ENCODE data around the gene NSUN6. TPM values are rescaled to one million over a fixed set of nuclear protein-coding genes. Genes with fewer than 3 reads are reported as not detected.

NSUN6 gene
- polyA plus RNA-seq, 1 donor (not counting 4 experiments of a cell fraction or from before 2014, with no cell fraction given), result 9.8 TPM

GRCh38 chr10:18680754-18681153 is 29.4 kb upstream of the NSUN6 start:
- H3K27me3 ChIP-seq (ENCODE audit: control insufficient read depth, extremely low read depth, insufficient read depth, low read length), result no peaks in the 10 kb centered on the region
- H3K9ac ChIP-seq (ENCODE audit: control insufficient read depth, extremely low read depth, insufficient read depth, low read length), result no peak overlapping the region
- FAIRE-seq, result no peak
- dilution Hi-C loops (cut with MboI; ENCODE audit: extremely low pct_ligation_motif_present, low sequenced_read_pairs), result no loop called here
- H3K9me3 ChIP-seq (ENCODE audit: control insufficient read depth, low read depth, low read length), result no peaks in the 10 kb centered on the region
- peak overlapping the region; percentile 36 for H3K27ac ChIP-seq (ENCODE audit: control insufficient read depth, insufficient read depth, low read length)
- TF ChIP-seq EZH2 (IDR thresholded peaks at IDR 0.05; ENCODE audit: low read length), result no peak
- TF ChIP-seq, protein P1, sequence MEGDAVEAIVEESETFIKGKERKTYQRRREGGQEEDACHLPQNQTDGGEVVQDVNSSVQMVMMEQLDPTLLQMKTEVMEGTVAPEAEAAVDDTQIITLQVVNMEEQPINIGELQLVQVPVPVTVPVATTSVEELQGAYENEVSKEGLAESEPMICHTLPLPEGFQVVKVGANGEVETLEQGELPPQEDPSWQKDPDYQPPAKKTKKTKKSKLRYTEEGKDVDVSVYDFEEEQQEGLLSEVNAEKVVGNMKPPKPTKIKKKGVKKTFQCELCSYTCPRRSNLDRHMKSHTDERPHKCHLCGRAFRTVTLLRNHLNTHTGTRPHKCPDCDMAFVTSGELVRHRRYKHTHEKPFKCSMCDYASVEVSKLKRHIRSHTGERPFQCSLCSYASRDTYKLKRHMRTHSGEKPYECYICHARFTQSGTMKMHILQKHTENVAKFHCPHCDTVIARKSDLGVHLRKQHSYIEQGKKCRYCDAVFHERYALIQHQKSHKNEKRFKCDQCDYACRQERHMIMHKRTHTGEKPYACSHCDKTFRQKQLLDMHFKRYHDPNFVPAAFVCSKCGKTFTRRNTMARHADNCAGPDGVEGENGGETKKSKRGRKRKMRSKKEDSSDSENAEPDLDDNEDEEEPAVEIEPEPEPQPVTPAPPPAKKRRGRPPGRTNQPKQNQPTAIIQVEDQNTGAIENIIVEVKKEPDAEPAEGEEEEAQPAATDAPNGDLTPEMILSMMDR (optimal IDR thresholded peaks at IDR 0.05 in 1 of 3, IDR thresholded peaks at IDR 0.05 in 1 of 3, conservative IDR thresholded peaks at IDR 0.05 in 1 of 3; ENCODE audit: extremely low read depth in 1 of 3, insufficient read depth in 2 of 3, low read length in 3 of 3), result no peak
- no peaks in the 10 kb centered on the region for H4K20me1 ChIP-seq (ENCODE audit: control insufficient read depth, extremely low read depth, insufficient read depth, low read length)
- DNase-seq (ENCODE audit: low read depth, low spot score), result no peak
- peaks cover 31% of the 10 kb centered on the region for H3K4me1 ChIP-seq (ENCODE audit: control insufficient read depth, extremely low read depth, insufficient read depth, low read length)
- no peaks in the 10 kb centered on the region for H3K36me3 ChIP-seq (ENCODE audit: control insufficient read depth in 2 of 2, extremely low read depth in 1 of 2, insufficient read depth in 2 of 2, low read length in 2 of 2)
- no peaks in the 10 kb centered on the region for H3K9me1 ChIP-seq (ENCODE audit: control insufficient read depth, extremely low read depth, insufficient read depth, low read length)
- no peak overlapping the region for H3K4me3 ChIP-seq (ENCODE audit: control insufficient read depth in 2 of 3, extremely low read depth in 1 of 3, insufficient read depth in 2 of 3, low read depth in 1 of 3, low read length in 3 of 3)
- no peak overlapping the region for H2AFZ ChIP-seq (ENCODE audit: control insufficient read depth, low read length)
- H3K4me2 ChIP-seq (ENCODE audit: control insufficient read depth, extremely low read depth, insufficient read depth, low read depth, low read length), result no peak overlapping the region
- no peaks in the 10 kb centered on the region for H3K79me2 ChIP-seq (ENCODE audit: control insufficient read depth, insufficient read depth, low read length)

GRCh38 chr10:18675086-18675801 is 23.9 kb upstream of the NSUN6 start:
- no peak overlapping the region for H3K4me2 ChIP-seq (ENCODE audit: control insufficient read depth, extremely low read depth, insufficient read depth, low read depth, low read length)
- DNase-seq (ENCODE audit: low read depth, low spot score) (no peak), FAIRE-seq (no peak)
- no peaks in the 10 kb centered on the region for H3K9me1 ChIP-seq (ENCODE audit: control insufficient read depth, extremely low read depth, insufficient read depth, low read length)
- H3K9ac ChIP-seq (ENCODE audit: control insufficient read depth, extremely low read depth, insufficient read depth, low read length), result no peak overlapping the region
- H3K27ac ChIP-seq (ENCODE audit: control insufficient read depth, insufficient read depth, low read length), result no peak overlapping the region
- H3K79me2 ChIP-seq (ENCODE audit: control insufficient read depth, insufficient read depth, low read length), result peaks cover 4% of the 10 kb centered on the region
- dilution Hi-C loops (cut with MboI; ENCODE audit: extremely low pct_ligation_motif_present, low sequenced_read_pairs), result no loop called here
- H3K27me3 ChIP-seq (ENCODE audit: control insufficient read depth, extremely low read depth, insufficient read depth, low read length), result no peaks in the 10 kb centered on the region
- no peak overlapping the region for H3K4me3 ChIP-seq (ENCODE audit: control insufficient read depth in 2 of 3, extremely low read depth in 1 of 3, insufficient read depth in 2 of 3, low read depth in 1 of 3, low read length in 3 of 3)
- no peaks in the 10 kb centered on the region for H3K9me3 ChIP-seq (ENCODE audit: control insufficient read depth, low read depth, low read length)
- H4K20me1 ChIP-seq (ENCODE audit: control insufficient read depth, extremely low read depth, insufficient read depth, low read length), result no peaks in the 10 kb centered on the region
- H2AFZ ChIP-seq (ENCODE audit: control insufficient read depth, low read length), result no peak overlapping the region
- TF ChIP-seq, protein P1 (optimal IDR thresholded peaks at IDR 0.05 in 1 of 3, IDR thresholded peaks at IDR 0.05 in 1 of 3, conservative IDR thresholded peaks at IDR 0.05 in 1 of 3; ENCODE audit: extremely low read depth in 1 of 3, insufficient read depth in 2 of 3, low read length in 3 of 3), result no peak
- TF ChIP-seq EZH2 (IDR thresholded peaks at IDR 0.05; ENCODE audit: low read length), result no peak
- H3K36me3 ChIP-seq (ENCODE audit: control insufficient read depth in 2 of 2, extremely low read depth in 1 of 2, insufficient read depth in 2 of 2, low read length in 2 of 2), result peaks cover 4 to 10% of the 10 kb centered on the region in 2 experiments
- H3K4me1 ChIP-seq (ENCODE audit: control insufficient read depth, extremely low read depth, insufficient read depth, low read length), result no peaks in the 10 kb centered on the region
